ENCODE results near the gene SPSB3. TPM values are rescaled to one million over a fixed set of nuclear protein-coding genes. Genes with fewer than 3 reads are reported as not detected.
"Not testable (repeated sequence)": the region's sequence is repeated elsewhere in the genome, so short reads cannot be mapped to it uniquely, and the experiment has no call there.

The SPSB3 gene
- total RNA-seq, 1 donor from 2014 or later, result 57.9 TPM

- DNase-seq (ENCODE audit: low spot score in 2 of 2) (no peak), FAIRE-seq (no peak)
Observed at GRCh38 chr16:1745900-1746692, 36.3 kb downstream of the SPSB3 start.

GRCh38 chr16:1745181-1745899 is 37.0 kb downstream of the SPSB3 start:
- DNase-seq (ENCODE audit: low spot score in 2 of 2) (no peak), FAIRE-seq (no peak)

- DNase-seq (ENCODE audit: low spot score in 2 of 2), result no peak
- no peak for FAIRE-seq
Observed at GRCh38 chr16:1744338-1744840, 38.0 kb downstream of the SPSB3 start.

DNA sequence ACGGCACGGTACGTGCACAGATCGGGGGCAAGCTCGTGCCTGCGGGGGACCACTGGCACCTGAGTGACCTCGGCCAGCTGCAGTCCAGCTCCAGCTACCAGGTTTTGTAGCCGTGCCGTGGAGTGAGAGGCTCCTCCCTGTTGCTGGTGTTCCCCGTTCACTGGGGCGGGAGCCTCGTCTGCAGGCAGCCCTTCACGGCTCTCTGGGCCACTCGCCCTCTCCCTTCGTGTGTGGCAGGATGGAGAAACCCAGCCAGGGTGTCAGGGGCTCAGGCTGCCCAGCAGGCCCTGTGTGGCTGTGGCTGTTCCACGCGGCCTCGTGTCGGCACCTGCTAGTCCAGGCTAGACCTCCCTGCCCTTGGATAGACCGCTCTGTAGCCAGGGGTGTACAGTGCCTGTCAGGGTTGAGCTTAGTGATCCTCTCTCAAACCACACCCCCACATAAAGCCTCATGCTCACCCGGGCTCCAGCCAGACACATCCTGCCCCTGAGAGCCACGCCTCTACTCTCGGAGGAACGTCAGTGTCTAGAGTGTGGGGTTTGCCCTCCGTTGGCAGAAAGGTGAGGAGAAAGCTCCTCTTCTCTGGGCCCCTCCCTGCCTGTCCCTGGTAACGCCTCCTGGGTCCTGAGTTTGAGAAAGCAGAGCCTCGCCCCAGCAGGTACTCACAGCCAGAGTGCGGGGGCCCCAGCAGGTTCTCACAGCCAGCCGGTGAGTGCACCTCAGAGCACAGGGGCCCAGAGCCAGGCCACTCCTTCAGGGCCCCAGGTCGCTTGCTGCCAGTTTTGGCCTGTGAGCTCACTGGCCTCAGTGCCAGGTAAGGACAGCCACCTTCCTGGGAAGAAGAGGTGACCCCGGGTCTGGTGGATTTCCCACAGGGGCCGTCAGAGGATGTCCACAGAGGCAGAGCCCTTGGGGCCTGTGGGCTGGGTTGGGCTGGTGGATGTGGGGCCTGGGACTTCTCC is 38.7 kb downstream of the SPSB3 start:
- DNase-seq (ENCODE audit: low spot score in 2 of 2) (no peak), FAIRE-seq (no peak)

DNA sequence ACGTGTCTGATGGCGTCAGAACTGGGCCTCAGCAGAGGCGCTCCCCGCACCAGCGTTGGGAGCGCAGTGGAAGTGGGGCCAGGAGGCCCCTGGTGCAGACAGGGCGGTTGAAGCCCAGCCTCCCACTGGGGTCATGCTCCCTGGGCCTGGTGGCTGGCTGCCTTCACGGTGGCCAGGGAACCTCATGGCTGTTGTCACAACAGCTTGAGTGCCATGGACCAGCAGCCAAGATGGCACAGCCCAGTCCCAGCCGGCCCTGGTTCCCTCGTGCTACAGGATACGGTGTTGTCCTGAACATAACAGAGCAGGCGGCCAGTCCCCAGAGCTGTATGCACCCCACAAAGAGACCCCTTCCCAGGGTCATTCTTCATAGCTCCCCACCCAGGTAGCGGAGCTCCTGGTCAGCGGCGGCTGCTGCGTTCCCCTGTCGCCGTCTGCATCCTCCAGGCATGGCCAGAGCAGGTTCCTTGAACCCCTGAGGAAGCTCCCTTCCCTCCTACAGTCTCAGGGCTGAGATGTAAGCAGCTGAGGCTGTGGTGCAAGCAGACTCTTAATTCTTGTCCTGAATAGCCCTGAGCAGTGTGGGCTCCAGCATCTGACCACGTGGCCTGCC is 40.7 kb downstream of the SPSB3 start:
- no peak for DNase-seq (ENCODE audit: low spot score in 2 of 2)
- no peak for FAIRE-seq

DNA sequence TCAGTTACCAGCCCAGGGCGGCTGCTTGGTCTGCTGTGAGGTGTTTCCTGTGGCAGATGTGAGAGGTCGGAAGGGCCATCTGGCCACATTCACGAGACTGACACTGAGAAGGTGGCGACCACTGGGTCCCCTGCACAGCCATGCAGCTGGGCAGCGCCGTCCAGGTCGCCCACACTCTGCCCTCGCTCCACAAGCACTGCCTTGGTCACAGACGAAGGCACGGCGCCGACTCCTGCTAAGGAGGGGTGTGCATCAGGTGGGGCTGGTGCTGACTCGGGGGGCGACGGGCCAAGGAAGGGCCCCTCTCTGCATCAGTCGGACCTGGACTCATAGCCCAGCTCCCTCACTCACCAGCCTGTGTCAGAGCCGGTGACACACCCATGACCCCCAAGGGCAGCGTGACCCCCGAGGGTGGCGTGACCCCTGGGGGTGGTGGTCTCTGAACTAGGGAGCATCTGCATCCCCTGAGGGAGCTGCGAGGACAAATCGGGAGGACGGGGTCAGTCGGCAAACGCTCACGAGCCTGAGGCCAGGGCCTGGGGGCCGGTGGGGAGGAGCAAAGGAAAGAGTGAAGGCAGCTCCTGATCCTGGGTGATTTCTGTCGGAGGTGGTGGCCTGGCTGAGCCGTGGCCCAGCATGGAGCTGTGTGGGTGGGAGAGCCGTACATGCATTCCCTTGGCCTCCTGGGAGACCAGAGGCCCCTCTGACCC is 41.4 kb downstream of the SPSB3 start:
- DNase-seq (ENCODE audit: low spot score in 2 of 2), result no peak
- FAIRE-seq, result no peak

DNA sequence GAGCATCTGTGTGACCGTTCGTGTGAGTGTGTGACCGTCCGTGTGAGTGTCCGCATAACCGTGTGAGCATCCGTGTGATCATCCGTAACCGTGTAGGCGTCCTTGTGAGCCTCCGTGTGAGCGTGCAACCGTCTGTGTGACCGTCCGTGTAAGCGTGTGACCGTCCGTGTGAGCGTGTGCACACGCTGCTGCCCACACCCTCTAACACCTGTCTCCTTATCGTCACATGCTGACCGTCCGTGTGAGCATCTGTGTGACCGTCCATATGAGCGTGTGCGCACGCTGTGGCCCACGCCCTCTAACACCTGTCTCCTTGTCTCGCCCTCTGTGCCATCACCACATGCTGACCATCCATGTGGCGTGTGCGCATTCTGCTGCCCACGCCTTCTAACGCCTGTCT is 42.1 kb downstream of the SPSB3 start:
- DNase-seq (ENCODE audit: low spot score in 2 of 2) (no peak), FAIRE-seq (no peak)

GRCh38 chr16:1734816-1735215 is 47.6 kb downstream of the SPSB3 start:
- DNase-seq (ENCODE audit: low spot score in 2 of 2) (no peak), FAIRE-seq (no peak)

- DNase-seq (ENCODE audit: low spot score in 2 of 2) (no peak), FAIRE-seq (no peak)
Observed at GRCh38 chr16:1734123-1734522, 48.2 kb downstream of the SPSB3 start.

DNA sequence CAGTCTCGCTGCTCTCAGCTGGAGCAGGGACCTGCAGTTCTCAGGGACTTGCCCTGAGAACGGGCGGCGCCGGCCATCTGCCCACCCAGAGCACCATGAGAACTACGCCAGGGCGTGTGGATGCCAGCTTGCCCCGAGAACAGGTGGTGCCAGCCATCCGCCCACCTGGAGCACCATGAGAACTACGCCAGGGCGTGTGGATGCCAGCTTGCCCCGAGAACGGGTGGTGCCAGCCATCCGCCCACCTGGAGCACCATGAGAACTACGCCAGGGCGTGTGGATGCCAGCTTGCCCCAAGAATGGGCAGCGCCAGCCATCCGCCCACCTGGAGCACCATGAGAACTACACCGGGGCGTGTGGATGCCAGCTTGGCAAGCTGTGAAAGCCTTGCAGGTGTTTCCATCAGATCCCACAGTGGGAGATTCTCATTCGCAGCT is 49.8 kb downstream of the SPSB3 start:
- FAIRE-seq, result not testable (repeated sequence)
- DNase-seq (ENCODE audit: low spot score in 2 of 2), result peak in 1 of 2 donors; percentile 57

DNA sequence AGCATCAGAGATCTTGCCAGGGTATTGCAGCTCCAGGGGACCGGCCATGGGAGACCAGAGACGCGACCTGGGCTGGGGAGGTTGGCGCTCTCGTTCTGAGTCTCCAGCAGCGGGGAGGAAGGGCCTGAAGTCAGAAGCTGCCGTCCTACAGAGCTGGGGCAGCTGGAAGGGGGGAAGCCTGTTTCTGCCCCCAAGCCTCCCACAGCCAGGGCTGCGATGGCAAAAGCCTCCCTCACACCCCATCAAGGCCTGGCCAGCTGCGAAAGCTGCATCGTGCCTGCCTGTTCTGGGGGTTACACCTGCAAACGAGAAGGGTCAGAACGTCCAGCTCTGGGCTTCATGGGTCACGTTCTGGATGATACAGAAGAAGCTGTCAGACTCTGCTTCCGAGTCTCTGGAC is 50.3 kb downstream of the SPSB3 start:
- FAIRE-seq, result no peak
- no peak for DNase-seq (ENCODE audit: low spot score in 2 of 2)

DNA sequence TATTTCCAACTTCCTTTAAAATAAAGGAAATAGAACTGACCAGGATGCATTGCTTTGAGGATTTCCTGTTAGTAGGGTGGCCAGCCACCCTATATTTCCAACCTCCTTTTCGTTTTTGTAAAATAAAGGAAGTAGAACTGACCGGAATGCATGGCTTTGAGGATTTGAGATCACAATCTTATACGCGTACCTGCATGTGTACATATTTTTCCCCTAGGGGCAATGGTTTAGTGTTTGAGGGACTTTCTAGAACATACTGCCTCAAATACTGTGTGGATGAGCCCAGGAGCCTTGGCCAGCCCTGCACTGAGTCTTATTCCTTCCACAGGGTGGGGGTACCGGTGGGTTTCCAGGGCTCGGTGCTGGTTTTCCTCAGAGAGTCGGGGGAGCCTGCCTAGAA is 50.8 kb downstream of the SPSB3 start:
- no peak for FAIRE-seq
- no peak for DNase-seq (ENCODE audit: low spot score in 2 of 2)

DNA sequence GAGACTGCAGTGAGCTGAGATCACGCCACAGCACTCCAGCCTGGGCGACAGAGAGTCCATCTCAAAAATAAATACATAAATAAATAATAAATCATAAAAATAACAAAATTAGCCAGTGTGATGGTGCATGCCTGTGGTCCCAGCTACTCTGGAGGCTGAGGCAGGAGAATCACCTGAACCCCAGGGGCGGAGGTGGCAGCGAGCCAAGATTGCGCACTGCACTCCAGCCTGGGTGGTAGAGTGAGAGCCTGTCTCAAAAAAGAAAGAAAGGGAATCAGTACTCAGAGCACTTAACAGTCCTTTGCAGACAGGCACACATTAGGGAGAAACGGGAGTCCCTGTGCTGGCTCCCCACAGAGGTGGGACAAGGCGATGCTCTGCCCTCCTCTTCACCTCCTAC is 51.3 kb downstream of the SPSB3 start:
- DNase-seq (ENCODE audit: low spot score in 2 of 2) (no peak), FAIRE-seq (no peak)

DNA sequence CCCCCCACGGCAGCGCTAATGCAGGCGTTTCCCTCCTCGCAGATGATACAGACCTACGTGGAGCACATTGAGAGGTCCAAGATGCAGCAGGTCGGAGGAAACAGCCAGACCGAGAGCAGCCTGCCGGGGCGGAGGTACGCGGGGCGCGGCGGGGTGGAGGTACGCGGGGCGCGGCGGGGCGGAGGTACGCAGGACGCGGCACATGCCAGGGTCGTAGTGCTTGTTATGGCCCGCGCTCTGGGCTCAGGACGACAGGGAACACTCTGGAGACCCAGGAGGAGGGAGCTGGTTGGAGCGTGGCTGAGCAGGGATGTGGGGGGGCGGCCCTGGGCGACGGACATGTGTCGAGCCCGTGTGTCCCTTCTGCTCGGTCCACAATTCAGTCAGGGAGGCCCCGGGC is 52.9 kb downstream of the SPSB3 start:
- FAIRE-seq, result no peak
- no peak for DNase-seq (ENCODE audit: low spot score in 2 of 2)

GRCh38 chr16:1729026-1729425 is 53.3 kb downstream of the SPSB3 start:
- FAIRE-seq, result no peak

GRCh38 chr16:1727651-1728624 is 54.4 kb downstream of the SPSB3 start:
- DNase-seq (ENCODE audit: low spot score in 2 of 2) (no peak), FAIRE-seq (no peak)

More at GRCh38 chr16:1729026-1729425, 53.3 kb downstream of the SPSB3 start:
- DNase-seq (ENCODE audit: low spot score in 2 of 2), result no peak

Data from frontal cortex (tissue), 4 donors.